BLaER1 (cell line): ENCODE data around the gene FYN.
"Not testable (repeated sequence)": the region's sequence is repeated elsewhere in the genome, so short reads cannot be mapped to it uniquely, and the experiment has no call there.

Experiments used
- H3K27ac ChIP-seq: shearing (Covaris generic); formaldehyde crosslinking; 2 replicates; pipeline ENCODE4 v1.8.1; 2022
- H3K27me3 ChIP-seq: shearing (Covaris generic); formaldehyde crosslinking; 2 replicates; pipeline ENCODE4 v1.8.1; 2022
- H3K36me3 ChIP-seq: shearing (Covaris generic); formaldehyde crosslinking; 2 replicates; pipeline ENCODE4 v1.8.1; 2022
- H3K4me1 ChIP-seq: shearing (Covaris generic); formaldehyde crosslinking; 2 replicates; pipeline ENCODE4 v1.8.1; 2022
- H3K4me2 ChIP-seq: shearing (Covaris generic); formaldehyde crosslinking; 2 replicates; pipeline ENCODE4 v1.8.1; 2022
- H3K4me3 ChIP-seq: shearing (Covaris generic); formaldehyde crosslinking; 2 replicates; pipeline ENCODE4 v1.8.1; 2022
- H3K9ac ChIP-seq: shearing (Covaris generic); formaldehyde crosslinking; 2 replicates; pipeline ENCODE4 v1.8.1; 2022
- H3K9me3 ChIP-seq: shearing (Covaris generic); formaldehyde crosslinking; 2 replicates; pipeline ENCODE4 v1.8.1; 2022
- H4K20me1 ChIP-seq: shearing (Covaris generic); formaldehyde crosslinking; 2 replicates; pipeline ENCODE4 v1.8.1; 2022
- Cebpa-rat ChIP-seq: shearing (Covaris generic); IDR thresholded peaks from 2 replicates; pipeline ENCODE4 v1.8.1; 2022

FYN gene

DNA sequence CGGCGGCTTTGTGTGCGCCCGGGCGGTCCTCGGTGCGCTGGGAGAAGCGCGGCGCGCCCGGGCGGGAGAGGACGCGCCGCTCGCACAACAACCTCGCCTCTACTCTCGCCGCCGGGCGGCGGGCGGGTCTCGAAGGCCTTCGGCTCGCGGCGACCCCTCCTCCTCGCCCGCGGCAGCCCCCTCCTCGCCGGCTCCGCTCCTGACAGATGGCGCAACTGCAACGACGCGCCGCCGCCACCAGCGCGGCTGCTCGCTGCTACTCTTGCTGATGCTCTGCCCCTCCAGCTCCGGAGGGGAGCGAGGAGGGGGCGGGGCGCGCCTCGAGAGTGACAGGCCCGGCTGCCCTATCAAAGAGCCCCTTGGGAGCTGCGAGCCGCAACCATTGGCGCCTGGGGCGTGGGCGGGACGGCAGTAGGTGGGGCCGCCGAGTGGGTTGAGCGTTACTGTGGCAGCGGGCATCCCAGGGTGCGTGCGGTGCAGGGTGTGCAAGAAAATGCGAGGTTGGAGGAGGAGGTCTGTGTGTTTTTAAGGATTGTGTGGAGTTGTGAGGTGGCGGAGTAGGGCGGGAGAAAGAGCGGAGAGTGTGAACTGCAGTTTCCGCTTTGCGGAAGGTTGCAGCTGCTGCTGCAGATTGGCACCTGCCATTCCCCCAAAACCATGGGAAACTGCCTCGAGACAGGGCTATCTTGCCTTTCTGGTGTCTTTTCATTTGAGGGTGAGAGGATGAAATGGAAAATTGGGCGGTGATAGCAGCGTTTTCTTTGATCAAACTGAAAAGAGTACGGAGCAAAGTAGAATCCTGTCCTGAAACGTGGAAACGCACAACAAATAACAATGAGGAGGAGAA, at the start of gene FYN:
Gene FYN, minus strand, starts transcription at position 275 of the 847 bp plus-strand sequence. CDS start 153,401 bp downstream, outside the sequence.
- Histone ChIP-seq H4K20me1 (peaks cover 37% of the 10 kb centered on the region), H3K4me1 (peaks cover 41% of the 10 kb centered on the region), H3K27me3 (no peaks in the 10 kb centered on the region), H3K9me3 (no peaks in the 10 kb centered on the region), H3K4me3 (peak within 1 kb of the TSS; percentile 91), H3K4me2 (peak within 1 kb of the TSS; percentile 94), H3K27ac (peak within 1 kb of the TSS; percentile 94), H3K9ac (peak within 1 kb of the TSS; percentile 89), H3K36me3 (peaks cover 7% of the 10 kb centered on the region; the same call in 1 of the 2 replicates)
- peak; percentile 89 for TF ChIP-seq Cebpa-rat

DNA sequence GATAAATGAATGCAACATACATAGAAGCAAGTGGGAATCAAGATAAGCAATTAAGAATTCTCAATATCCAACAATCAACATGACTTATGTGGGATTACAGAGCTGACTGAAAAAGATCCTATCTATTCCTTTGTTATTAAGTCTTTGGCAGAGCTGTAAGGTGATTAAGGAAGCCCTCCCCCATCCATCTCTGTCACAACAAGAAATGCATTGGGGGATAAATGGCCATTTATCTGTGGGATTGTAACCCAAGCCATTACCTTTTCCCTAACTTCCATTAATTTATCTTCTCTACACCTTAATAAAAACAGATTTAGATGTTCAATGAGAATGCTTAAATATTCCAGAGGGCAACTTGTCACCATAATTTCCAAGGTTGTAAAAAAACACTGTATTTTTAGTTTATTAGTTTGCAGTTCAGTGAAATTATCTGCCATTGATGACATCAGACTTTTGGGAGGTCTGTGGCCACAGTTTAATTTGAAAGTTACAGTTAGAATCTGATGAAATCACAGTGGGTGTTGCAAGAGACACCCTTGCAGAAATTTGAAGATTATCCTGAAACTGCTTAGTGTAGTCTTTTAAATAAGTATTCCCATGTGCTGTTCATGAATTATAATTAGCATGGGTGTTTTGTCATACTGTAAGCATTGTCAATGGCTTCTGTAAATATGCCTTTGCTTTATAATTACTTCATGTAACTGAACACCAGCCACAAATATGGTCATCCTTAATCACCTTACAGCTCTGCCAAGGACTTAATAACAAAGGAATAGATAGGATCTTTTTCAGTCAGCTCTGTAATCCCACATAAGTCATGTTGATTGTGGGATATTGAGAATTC, 49.4 kb upstream of the FYN start:
- Histone ChIP-seq H4K20me1 (no peaks in the 10 kb centered on the region), H3K4me1 (no peaks in the 10 kb centered on the region), H3K4me3 (no peak overlapping the region), H3K36me3 (no peaks in the 10 kb centered on the region), H3K9ac (no peak overlapping the region), H3K27ac (no peak overlapping the region), H3K27me3 (no peaks in the 10 kb centered on the region), H3K9me3 (no peaks in the 10 kb centered on the region), H3K4me2 (no peak overlapping the region)
- TF ChIP-seq Cebpa-rat, result no peak

DNA sequence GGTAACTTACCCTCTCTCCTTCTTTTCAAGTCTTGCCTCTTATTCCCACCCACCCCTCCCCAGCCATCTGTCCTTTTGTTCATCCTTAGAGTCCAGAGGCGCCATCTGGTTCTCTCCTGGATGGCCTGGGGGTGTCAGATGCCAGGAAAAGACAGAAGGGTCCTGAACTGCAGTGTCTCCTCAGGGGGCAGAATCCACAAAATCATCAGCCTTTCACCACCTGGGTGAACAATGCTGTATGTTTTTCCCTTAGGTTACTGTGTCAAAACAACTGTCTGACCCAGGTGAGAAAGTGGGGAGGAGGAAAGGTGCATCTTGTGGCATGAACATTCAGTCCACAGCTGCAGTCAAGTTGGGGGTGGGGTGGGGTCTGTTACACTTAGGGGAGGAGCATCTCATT, 47.9 kb upstream of the FYN start:
- H3K4me3 ChIP-seq, result no peak overlapping the region
- no peaks in the 10 kb centered on the region for H3K36me3 ChIP-seq
- H3K27me3 ChIP-seq, result no peaks in the 10 kb centered on the region
- H3K9me3 ChIP-seq, result no peaks in the 10 kb centered on the region
- no peak overlapping the region for H3K27ac ChIP-seq
- H4K20me1 ChIP-seq, result no peaks in the 10 kb centered on the region
- H3K4me1 ChIP-seq, result no peaks in the 10 kb centered on the region
- no peak overlapping the region for H3K4me2 ChIP-seq
- H3K9ac ChIP-seq, result no peak overlapping the region
- TF ChIP-seq Cebpa-rat, result no peak

DNA sequence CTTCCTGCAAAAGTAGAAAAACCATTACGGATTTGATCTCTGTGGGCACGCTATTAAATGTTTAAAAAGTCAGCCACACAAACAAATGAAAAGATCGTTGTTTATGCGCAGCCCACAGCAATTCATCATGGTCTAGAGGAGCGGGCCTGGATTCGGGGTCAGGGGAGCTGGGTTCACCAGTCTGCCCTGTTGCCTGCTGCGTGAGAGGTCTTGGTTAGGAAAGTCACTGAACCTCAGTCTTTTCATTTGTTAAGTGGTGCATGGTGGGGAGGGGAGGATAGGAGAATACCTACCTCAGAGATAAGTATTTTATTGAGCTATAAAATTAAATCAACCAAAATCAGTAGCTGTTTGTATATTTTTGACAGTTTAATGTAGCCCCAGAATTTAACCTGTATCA, 47.3 kb upstream of the FYN start:
- H4K20me1 ChIP-seq, result no peaks in the 10 kb centered on the region
- H3K27me3 ChIP-seq, result no peaks in the 10 kb centered on the region
- H3K9me3 ChIP-seq, result no peaks in the 10 kb centered on the region
- no peaks in the 10 kb centered on the region for H3K4me1 ChIP-seq
- H3K4me3 ChIP-seq, result no peak overlapping the region
- no peak overlapping the region for H3K4me2 ChIP-seq
- H3K27ac ChIP-seq, result no peak overlapping the region
- H3K9ac ChIP-seq, result no peak overlapping the region
- TF ChIP-seq Cebpa-rat, result no peak
- no peaks in the 10 kb centered on the region for H3K36me3 ChIP-seq

DNA sequence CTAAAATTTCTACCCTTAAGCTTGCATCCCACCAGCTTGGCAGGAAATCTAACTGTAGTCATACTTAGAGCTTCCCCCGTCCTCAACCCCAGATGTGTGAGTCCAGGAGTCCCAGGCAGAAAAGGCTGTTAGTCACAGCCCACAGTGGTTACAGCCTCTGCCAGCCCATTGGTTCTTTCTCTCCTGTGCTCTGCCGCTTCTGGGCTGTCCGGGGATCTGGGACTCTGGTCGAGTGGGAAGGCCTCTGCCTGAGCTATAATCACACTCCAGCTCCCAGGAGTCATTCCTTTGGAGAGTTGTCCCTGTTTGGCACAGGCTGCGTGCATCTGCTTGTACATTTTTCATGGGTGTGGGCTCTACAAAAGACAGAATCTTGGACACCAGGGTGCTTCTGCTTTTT, 45.6 kb upstream of the FYN start:
- no peaks in the 10 kb centered on the region for H3K27me3 ChIP-seq
- no peaks in the 10 kb centered on the region for H3K4me1 ChIP-seq
- no peaks in the 10 kb centered on the region for H4K20me1 ChIP-seq
- no peaks in the 10 kb centered on the region for H3K9me3 ChIP-seq
- no peak for TF ChIP-seq Cebpa-rat
- no peak overlapping the region for H3K9ac ChIP-seq
- H3K4me3 ChIP-seq, result no peak overlapping the region
- no peak overlapping the region for H3K4me2 ChIP-seq
- H3K27ac ChIP-seq, result no peak overlapping the region
- no peaks in the 10 kb centered on the region for H3K36me3 ChIP-seq

DNA sequence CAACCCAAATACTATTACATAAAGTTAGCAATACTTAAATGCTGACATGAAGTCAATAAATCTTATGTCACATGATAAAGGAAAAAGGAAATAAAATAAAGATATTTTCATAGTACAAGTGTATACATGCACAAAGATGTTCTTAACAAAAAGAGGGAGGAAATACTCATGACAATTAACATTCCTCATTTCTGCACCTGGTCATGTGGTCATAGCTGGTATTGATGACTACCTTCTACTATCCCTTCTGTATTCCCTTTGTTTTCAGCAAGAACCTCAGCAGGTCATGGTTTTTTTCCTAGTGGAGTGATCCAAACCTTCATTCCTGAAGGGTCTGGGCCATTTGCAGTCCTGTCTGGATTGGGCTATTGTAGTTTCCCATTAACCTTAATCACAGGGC, 43.5 kb upstream of the FYN start:
- no peaks in the 10 kb centered on the region for H4K20me1 ChIP-seq
- no peaks in the 10 kb centered on the region for H3K27me3 ChIP-seq
- no peak overlapping the region for H3K9ac ChIP-seq
- H3K9me3 ChIP-seq, result no peaks in the 10 kb centered on the region
- H3K4me1 ChIP-seq, result no peaks in the 10 kb centered on the region
- H3K36me3 ChIP-seq, result no peaks in the 10 kb centered on the region
- H3K27ac ChIP-seq, result no peak overlapping the region
- TF ChIP-seq Cebpa-rat, result no peak
- no peak overlapping the region for H3K4me3 ChIP-seq
- H3K4me2 ChIP-seq, result no peak overlapping the region

DNA sequence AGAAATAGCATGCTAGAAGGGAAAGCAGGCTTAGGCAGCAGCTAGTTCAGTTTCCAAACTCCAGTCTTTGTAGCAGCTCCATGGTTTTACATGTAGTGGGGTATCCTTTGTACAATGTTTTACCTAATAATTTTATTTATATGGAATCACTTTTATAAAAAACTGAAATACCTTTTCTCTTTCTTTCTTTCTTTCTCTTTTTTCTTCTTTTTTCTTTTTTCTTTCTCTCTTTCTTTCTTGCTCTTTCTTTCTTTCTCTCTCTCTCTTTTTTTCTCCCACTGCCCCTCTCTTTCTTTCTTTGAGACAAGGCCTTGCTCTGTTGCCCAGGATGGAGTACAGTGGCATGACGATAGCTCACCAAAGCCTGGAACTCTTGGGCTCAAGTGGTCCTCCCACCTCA, 41.4 kb upstream of the FYN start:
- H3K4me2 ChIP-seq, result no peak overlapping the region
- H3K27me3 ChIP-seq, result no peaks in the 10 kb centered on the region
- H3K4me3 ChIP-seq, result no peak overlapping the region
- H3K36me3 ChIP-seq, result no peaks in the 10 kb centered on the region
- no peaks in the 10 kb centered on the region for H3K4me1 ChIP-seq
- H3K9ac ChIP-seq, result no peak overlapping the region
- no peak for TF ChIP-seq Cebpa-rat
- no peaks in the 10 kb centered on the region for H4K20me1 ChIP-seq
- no peaks in the 10 kb centered on the region for H3K9me3 ChIP-seq
- H3K27ac ChIP-seq, result no peak overlapping the region

DNA sequence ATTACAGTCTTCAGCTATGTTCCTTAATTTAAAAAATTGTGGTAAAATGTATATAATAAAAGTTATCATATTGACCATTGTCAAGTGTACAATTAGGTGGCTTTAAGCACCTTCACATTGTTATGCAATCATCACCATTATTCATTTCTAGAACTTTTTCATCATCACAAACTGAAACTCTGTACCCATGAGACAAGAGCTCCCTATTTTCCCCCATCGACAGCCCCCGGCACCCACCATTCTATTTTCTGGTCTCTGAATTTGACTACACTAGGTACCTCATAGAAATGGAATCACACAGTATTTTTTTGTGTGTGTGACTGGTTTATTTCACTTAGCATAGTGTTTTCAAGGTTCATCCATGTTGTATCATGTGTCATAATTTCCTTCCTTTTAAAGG, 39.7 kb upstream of the FYN start:
- no peaks in the 10 kb centered on the region for H4K20me1 ChIP-seq

DNA sequence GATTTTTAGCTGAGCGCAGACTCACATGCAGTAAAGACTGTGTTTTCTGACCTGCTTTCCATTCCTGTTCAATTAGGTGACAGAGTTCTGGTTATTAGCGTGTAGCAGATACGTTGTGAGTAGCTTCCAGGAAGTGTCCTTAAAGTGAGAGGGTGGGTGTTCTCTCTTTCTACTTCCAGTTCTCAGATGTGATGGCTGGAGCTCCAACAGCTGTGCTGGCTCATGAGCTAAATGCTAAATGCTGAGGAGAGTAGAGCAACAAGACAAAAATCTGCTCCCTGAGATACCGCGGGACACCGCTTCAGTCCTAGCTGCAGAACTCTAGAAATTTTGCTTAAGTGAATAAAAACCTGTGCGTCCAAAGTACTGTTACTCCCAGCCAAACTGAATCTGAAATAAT, 38.2 kb upstream of the FYN start:
- no peak for TF ChIP-seq Cebpa-rat
- Histone ChIP-seq H3K4me1 (no peaks in the 10 kb centered on the region), H3K4me3 (no peak overlapping the region), H3K36me3 (no peaks in the 10 kb centered on the region), H3K27me3 (no peaks in the 10 kb centered on the region), H3K9ac (no peak overlapping the region), H3K9me3 (no peaks in the 10 kb centered on the region), H3K27ac (no peak overlapping the region), H3K4me2 (no peak overlapping the region), H4K20me1 (no peaks in the 10 kb centered on the region)

More for the DNA sequence above, 39.7 kb upstream of the FYN start:
- Histone ChIP-seq H3K4me3 (no peak overlapping the region), H3K36me3 (no peaks in the 10 kb centered on the region), H3K27ac (no peak overlapping the region), H3K27me3 (no peaks in the 10 kb centered on the region), H3K4me2 (no peak overlapping the region), H3K9ac (no peak overlapping the region), H3K4me1 (no peaks in the 10 kb centered on the region), H3K9me3 (no peaks in the 10 kb centered on the region)
- TF ChIP-seq Cebpa-rat, result no peak

DNA sequence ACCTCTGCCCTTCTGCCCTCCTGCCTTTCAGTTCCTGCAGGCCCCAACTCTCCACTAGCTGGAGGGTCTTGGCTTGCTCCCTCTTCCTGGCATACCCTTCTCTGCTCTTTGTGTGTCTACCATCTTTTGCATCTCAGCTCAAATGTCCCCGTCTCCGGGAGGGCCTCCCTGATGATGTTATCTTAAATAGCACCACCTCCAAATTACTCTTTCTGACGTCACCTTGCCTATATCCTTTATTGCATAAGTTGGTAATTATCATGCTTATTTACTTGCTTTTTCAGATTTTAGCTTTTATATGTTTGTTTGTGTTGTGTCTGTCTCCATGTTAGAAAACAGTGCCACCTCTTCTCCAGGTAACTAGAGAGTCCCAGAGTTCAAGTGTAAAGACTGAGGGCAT, 36.0 kb upstream of the FYN start:
- no peaks in the 10 kb centered on the region for H3K4me1 ChIP-seq
- no peak overlapping the region for H3K4me3 ChIP-seq
- TF ChIP-seq Cebpa-rat, result no peak
- H4K20me1 ChIP-seq, result no peaks in the 10 kb centered on the region
- H3K27me3 ChIP-seq, result no peaks in the 10 kb centered on the region
- H3K27ac ChIP-seq, result no peak overlapping the region
- H3K4me2 ChIP-seq, result no peak overlapping the region
- no peaks in the 10 kb centered on the region for H3K9me3 ChIP-seq
- H3K9ac ChIP-seq, result no peak overlapping the region
- no peaks in the 10 kb centered on the region for H3K36me3 ChIP-seq

DNA sequence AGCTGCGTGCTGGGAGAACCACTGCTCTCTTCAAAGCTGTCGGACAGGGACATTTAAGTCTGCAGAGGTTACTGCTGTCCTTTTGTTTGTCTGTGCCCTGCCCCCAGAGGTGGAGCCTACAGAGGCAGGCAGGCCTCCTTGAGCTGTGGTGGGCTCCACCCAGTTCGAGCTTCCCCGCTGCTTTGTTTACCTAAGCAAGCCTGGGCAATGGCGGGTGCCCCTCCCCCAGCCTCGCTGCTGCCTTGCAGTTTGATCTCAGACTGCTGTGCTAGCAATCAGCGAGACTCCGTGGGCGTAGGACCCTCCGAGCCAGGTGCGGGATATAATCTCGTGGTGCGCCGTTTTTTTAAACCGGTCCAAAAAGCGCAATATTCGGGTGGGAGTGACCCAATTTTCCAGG, 35.1 kb upstream of the FYN start:
- H3K36me3 ChIP-seq, H3K9ac ChIP-seq, H3K4me3 ChIP-seq: not testable (repeated sequence)

More for the DNA sequence above, 35.1 kb upstream of the FYN start:
- H4K20me1 ChIP-seq, H3K27me3 ChIP-seq, H3K27ac ChIP-seq, H3K4me1 ChIP-seq, H3K9me3 ChIP-seq, H3K4me2 ChIP-seq: not testable (repeated sequence)
